CD4-positive, alpha-beta T cell treated with Interleukin-21 for 1 hour (primary cell): ENCODE results near the gene CDH20.
"Not testable (repeated sequence)": the region's sequence is repeated elsewhere in the genome, so short reads cannot be mapped to it uniquely, and the experiment has no call there.

Source experiments
- DNase-seq: peaks from one replicate; pipeline ENCODE4 v3.0.0-alpha.2; 2020

CDH20 gene

GRCh38 chr18:61350578-61350977, 17.3 kb downstream of the CDH20 start:
- no peak for DNase-seq

GRCh38 chr18:61352059-61352458, 18.8 kb downstream of the CDH20 start:
- no peak for DNase-seq

- DNase-seq: no peak
Observed at GRCh38 chr18:61352611-61353010, 19.4 kb downstream of the CDH20 start.

- no peak for DNase-seq
Observed at GRCh38 chr18:61360404-61361383, 27.5 kb downstream of the CDH20 start.

GRCh38 chr18:61362511-61362910, 29.3 kb downstream of the CDH20 start:
- no peak for DNase-seq

- DNase-seq: no peak
Observed at GRCh38 chr18:61364953-61365352, 31.7 kb downstream of the CDH20 start.

- DNase-seq: no peak
Observed at GRCh38 chr18:61368001-61368400, 34.8 kb downstream of the CDH20 start.

- DNase-seq: not testable (repeated sequence)
Observed at GRCh38 chr18:61369671-61370070, 36.4 kb downstream of the CDH20 start.

- no peak for DNase-seq
Observed at GRCh38 chr18:61371111-61371510, 37.9 kb downstream of the CDH20 start.

GRCh38 chr18:61379827-61380226, 46.6 kb downstream of the CDH20 start:
- DNase-seq: no peak

- DNase-seq: no peak
Observed at GRCh38 chr18:61388010-61388409, 54.8 kb downstream of the CDH20 start.

- no peak for DNase-seq
Observed at GRCh38 chr18:61394983-61395382, 61.8 kb downstream of the CDH20 start.

GRCh38 chr18:61397222-61397621, 64.0 kb downstream of the CDH20 start:
- no peak for DNase-seq

GRCh38 chr18:61398961-61399705, 65.9 kb downstream of the CDH20 start:
- DNase-seq: no peak

- no peak for DNase-seq
Observed at GRCh38 chr18:61400016-61400635, 66.9 kb downstream of the CDH20 start.

GRCh38 chr18:61400716-61401115, 67.5 kb downstream of the CDH20 start:
- DNase-seq: no peak

GRCh38 chr18:61402726-61403125, 69.5 kb downstream of the CDH20 start:
- DNase-seq: no peak

GRCh38 chr18:61413396-61413795, 80.2 kb downstream of the CDH20 start:
- DNase-seq: no peak

GRCh38 chr18:61414086-61414485, 80.9 kb downstream of the CDH20 start:
- DNase-seq: no peak

GRCh38 chr18:61419763-61420162, 86.5 kb downstream of the CDH20 start:
- no peak for DNase-seq

GRCh38 chr18:61420218-61420885, 87.1 kb downstream of the CDH20 start:
- no peak for DNase-seq

GRCh38 chr18:61426492-61427053, 93.3 kb downstream of the CDH20 start:
- DNase-seq: no peak

GRCh38 chr18:61428266-61428665, 95.0 kb downstream of the CDH20 start:
- DNase-seq: no peak
